Osteoblast (primary cell): Measurements from ENCODE around the gene VAPB. TPM values are rescaled to one million over a fixed set of nuclear protein-coding genes. Genes with fewer than 3 reads are reported as not detected.

Experiments
- DNase-seq: peaks from one replicate; pipeline ENCODE4 v3.0.0; 2011; ENCODE audit warnings: low spot score, mixed read lengths; ENCODE audit not compliant: insufficient read length; ENCODE audit errors: missing footprints
- H2AFZ ChIP-seq: 2 replicates; pipeline ENCODE4 v1.6.0; 2011; ENCODE audit warnings: mild to moderate bottlenecking, low read length
- H3K27ac ChIP-seq: 2 replicates; pipeline ENCODE4 v1.5.1; 2011; ENCODE audit warnings: mild to moderate bottlenecking, low read depth, low read length, moderate library complexity
- H3K27me3 ChIP-seq: 2 replicates; pipeline ENCODE4 v1.6.0; 2012; ENCODE audit warnings: mild to moderate bottlenecking, control low read depth, inconsistent platforms, low read length, moderate library complexity; ENCODE audit not compliant: insufficient read depth
- H3K36me3 ChIP-seq: 2 replicates; pipeline ENCODE4 v1.5.1; 2011; ENCODE audit warnings: mild to moderate bottlenecking, low read length, control low read depth, moderate library complexity; ENCODE audit not compliant: insufficient read depth
- H3K4me1 ChIP-seq: 2 replicates; pipeline ENCODE4 v1.5.1; 2011; ENCODE audit warnings: mild to moderate bottlenecking, low read length, control low read depth, moderate library complexity; ENCODE audit not compliant: insufficient read depth
- H3K4me2 ChIP-seq: 2 replicates; pipeline ENCODE4 v1.6.0; 2011; ENCODE audit warnings: mild to moderate bottlenecking, low read length; ENCODE audit not compliant: insufficient read depth
- H3K4me3 ChIP-seq: fragments of 200-600 bp; sonication (generic); 3 replicates; pipeline ENCODE4 v1.5.1; 2012; ENCODE audit warnings: mild to moderate bottlenecking, low read length, inconsistent platforms; ENCODE audit not compliant: insufficient read depth
- H3K79me2 ChIP-seq: 2 replicates; pipeline ENCODE4 v1.6.0; 2012; ENCODE audit warnings: mild to moderate bottlenecking, low read length, control low read depth, inconsistent platforms; ENCODE audit not compliant: insufficient read depth
- H3K9me3 ChIP-seq: 2 replicates; pipeline ENCODE4 v1.5.1; 2011; ENCODE audit warnings: low read depth, low read length, control low read depth
- H4K20me1 ChIP-seq: 2 replicates; pipeline ENCODE4 v1.6.0; 2012; ENCODE audit warnings: mild to moderate bottlenecking, low read length, control low read depth; ENCODE audit not compliant: insufficient read depth
- total RNA-seq: library from RNA; depleted of rRNA; stranded (reverse); fragments of >200 nt; gene quantifications from 2 replicates; pipeline ENCODE4 v1.2.3, GENCODE V29; 2012
- TF ChIP-seq, protein P1 (sequence below): IDR thresholded peaks from 2 replicates; pipeline ENCODE4 v1.5.1; 2011; ENCODE audit warnings: mild to moderate bottlenecking, low read depth, low read length, moderate library complexity; ENCODE audit errors: extremely low read depth

Gene VAPB
- total RNA-seq, 1 donor: 14.5 TPM

DNA sequence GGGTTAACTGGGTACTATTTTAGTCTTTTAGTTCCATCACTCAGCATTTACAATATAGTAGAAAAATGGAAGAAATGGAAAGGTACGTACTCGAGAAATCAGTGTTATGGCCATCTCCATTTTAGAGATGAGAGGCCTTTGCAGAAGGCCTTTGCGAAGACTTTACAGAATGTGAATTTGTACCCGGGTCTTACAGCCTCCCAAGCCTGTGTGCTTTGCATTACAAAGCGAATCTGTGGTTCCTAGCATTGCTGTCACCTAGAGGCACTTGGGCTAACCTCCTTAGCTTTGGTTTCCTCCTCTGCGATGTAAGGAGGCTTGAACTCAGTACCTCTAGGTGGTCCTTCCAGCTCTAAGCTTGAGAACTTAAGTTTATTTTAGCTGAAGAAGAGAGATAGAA, 10.9 kb downstream of the VAPB start:
- DNase-seq: no peak
- H3K9me3 ChIP-seq: no peaks in the 10 kb centered on the region
- no peak overlapping the region for H3K4me2 ChIP-seq
- H3K36me3 ChIP-seq: peaks cover 5% of the 10 kb centered on the region
- H3K27me3 ChIP-seq: no peaks in the 10 kb centered on the region
- H3K79me2 ChIP-seq: peaks cover 99% of the 10 kb centered on the region
- no peak overlapping the region for H3K27ac ChIP-seq
- H3K4me3 ChIP-seq: no peak overlapping the region
- no peak overlapping the region for H2AFZ ChIP-seq
- TF ChIP-seq, protein P1, sequence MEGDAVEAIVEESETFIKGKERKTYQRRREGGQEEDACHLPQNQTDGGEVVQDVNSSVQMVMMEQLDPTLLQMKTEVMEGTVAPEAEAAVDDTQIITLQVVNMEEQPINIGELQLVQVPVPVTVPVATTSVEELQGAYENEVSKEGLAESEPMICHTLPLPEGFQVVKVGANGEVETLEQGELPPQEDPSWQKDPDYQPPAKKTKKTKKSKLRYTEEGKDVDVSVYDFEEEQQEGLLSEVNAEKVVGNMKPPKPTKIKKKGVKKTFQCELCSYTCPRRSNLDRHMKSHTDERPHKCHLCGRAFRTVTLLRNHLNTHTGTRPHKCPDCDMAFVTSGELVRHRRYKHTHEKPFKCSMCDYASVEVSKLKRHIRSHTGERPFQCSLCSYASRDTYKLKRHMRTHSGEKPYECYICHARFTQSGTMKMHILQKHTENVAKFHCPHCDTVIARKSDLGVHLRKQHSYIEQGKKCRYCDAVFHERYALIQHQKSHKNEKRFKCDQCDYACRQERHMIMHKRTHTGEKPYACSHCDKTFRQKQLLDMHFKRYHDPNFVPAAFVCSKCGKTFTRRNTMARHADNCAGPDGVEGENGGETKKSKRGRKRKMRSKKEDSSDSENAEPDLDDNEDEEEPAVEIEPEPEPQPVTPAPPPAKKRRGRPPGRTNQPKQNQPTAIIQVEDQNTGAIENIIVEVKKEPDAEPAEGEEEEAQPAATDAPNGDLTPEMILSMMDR: no peak
- H3K4me1 ChIP-seq: no peaks in the 10 kb centered on the region
- H4K20me1 ChIP-seq: peaks cover 79% of the 10 kb centered on the region

DNA sequence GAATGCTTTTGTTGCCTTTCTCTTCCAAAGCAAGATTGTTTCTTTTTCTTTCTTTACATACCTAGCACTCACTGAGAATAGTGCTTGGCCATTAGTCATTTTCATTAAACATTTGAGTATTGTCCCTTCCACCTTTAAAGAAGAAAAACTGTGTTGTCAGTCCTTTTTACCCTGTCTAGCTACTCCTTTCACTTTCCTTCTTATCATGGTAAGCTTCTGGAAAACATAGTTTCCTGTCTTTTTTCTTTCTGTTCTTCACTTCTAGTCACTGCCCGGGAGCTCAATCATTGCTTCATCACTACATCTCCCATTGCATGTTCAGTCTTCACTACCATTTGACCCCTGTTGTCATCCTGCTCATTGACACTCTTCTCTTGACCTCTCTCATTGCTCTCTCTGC, 12.1 kb downstream of the VAPB start:
- TF ChIP-seq, protein P1: no peak
- no peak overlapping the region for H3K4me3 ChIP-seq
- no peak for DNase-seq
- no peak overlapping the region for H3K27ac ChIP-seq
- H3K79me2 ChIP-seq: peaks cover 99% of the 10 kb centered on the region
- no peaks in the 10 kb centered on the region for H3K27me3 ChIP-seq
- H4K20me1 ChIP-seq: peaks cover 83% of the 10 kb centered on the region
- H3K4me1 ChIP-seq: no peaks in the 10 kb centered on the region
- no peaks in the 10 kb centered on the region for H3K9me3 ChIP-seq
- no peak overlapping the region for H2AFZ ChIP-seq
- H3K36me3 ChIP-seq: peaks cover 5% of the 10 kb centered on the region
- H3K4me2 ChIP-seq: no peak overlapping the region

DNA sequence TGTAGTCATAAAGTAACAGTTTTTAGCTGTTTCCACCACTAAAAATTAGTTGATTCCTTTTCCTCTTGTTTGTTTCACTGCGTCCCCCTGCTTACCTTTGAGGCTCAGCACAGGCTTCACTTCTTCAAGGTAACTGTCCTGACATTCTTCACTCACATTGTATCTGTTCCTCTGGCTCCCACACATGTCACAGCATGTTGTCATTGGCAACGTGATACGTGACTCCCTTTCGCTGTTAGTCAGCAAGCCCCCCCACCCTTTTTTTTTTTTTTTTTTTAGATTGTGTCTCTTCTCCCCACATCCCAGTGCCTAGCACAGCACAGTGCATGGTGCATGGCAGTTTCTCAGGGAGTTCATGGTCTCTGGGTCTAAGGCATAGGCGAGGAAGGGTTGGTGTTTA, 13.3 kb downstream of the VAPB start:
- Histone ChIP-seq H3K9me3 (no peaks in the 10 kb centered on the region), H3K79me2 (peaks cover 98% of the 10 kb centered on the region), H2AFZ (no peak overlapping the region), H4K20me1 (peaks cover 87% of the 10 kb centered on the region), H3K4me3 (no peak overlapping the region), H3K27me3 (no peaks in the 10 kb centered on the region), H3K4me1 (peaks cover 10% of the 10 kb centered on the region), H3K36me3 (peaks cover 5% of the 10 kb centered on the region), H3K4me2 (no peak overlapping the region), H3K27ac (no peak overlapping the region)
- DNase-seq: no peak
- TF ChIP-seq, protein P1: no peak

DNA sequence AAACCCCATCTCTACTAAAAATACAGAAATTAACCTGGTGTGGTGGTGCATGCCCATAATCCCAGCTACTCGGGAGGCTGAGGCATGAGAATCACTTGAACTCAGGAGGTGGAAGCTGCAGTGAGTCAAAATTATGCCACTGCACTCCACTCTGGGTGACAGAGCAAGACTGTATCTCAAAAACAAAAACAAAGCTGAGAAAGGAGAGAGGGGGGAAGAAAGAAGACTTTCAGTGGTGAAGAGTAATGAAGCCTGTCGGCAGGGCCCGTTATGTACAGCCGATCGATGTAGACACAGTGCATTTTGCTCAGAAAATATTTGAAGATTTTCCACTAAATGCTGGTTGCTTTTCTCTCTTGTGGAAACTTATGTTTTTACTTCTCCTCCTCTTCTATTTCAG, 13.8 kb downstream of the VAPB start:
- no peak overlapping the region for H3K4me2 ChIP-seq
- H4K20me1 ChIP-seq: peaks cover 87% of the 10 kb centered on the region
- H3K27me3 ChIP-seq: no peaks in the 10 kb centered on the region
- H3K27ac ChIP-seq: no peak overlapping the region
- no peak overlapping the region for H2AFZ ChIP-seq
- no peak overlapping the region for H3K4me3 ChIP-seq
- H3K9me3 ChIP-seq: no peaks in the 10 kb centered on the region
- peaks cover 95% of the 10 kb centered on the region for H3K79me2 ChIP-seq
- H3K36me3 ChIP-seq: peaks cover 1% of the 10 kb centered on the region
- peaks cover 10% of the 10 kb centered on the region for H3K4me1 ChIP-seq
- TF ChIP-seq, protein P1: no peak
- no peak for DNase-seq
